LNCAP (cell line): ENCODE measurements around the gene SPRED3.

Experiments used
- TF ChIP-seq, protein P1 (sequence below): fragments of 450-650 bp; IDR thresholded peaks from 2 replicates; pipeline ENCODE4 v1.5.1; 2017; ENCODE audit warnings: mild to moderate bottlenecking

SPRED3 gene

DNA sequence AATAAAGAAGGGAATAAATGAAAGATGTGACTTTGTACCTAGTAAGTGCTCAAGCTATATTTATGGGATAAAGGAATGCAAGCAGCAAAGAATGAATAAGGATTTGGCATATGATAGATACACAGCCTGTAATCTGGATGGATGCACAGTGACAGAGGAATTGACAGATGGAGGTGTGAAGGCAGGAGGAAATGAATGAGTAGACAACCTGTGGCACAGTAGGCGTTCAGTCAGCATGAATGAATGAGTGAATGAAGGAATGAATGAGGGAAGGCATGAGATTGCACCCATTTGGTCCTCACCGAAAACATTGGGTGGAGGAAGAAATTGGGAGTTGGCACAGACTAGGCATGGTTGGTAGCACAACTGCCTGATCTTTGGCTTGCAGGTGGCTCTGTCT lies 18.9 kb upstream of the SPRED3 start:
- TF ChIP-seq, protein P1, sequence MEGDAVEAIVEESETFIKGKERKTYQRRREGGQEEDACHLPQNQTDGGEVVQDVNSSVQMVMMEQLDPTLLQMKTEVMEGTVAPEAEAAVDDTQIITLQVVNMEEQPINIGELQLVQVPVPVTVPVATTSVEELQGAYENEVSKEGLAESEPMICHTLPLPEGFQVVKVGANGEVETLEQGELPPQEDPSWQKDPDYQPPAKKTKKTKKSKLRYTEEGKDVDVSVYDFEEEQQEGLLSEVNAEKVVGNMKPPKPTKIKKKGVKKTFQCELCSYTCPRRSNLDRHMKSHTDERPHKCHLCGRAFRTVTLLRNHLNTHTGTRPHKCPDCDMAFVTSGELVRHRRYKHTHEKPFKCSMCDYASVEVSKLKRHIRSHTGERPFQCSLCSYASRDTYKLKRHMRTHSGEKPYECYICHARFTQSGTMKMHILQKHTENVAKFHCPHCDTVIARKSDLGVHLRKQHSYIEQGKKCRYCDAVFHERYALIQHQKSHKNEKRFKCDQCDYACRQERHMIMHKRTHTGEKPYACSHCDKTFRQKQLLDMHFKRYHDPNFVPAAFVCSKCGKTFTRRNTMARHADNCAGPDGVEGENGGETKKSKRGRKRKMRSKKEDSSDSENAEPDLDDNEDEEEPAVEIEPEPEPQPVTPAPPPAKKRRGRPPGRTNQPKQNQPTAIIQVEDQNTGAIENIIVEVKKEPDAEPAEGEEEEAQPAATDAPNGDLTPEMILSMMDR, result no peak

DNA sequence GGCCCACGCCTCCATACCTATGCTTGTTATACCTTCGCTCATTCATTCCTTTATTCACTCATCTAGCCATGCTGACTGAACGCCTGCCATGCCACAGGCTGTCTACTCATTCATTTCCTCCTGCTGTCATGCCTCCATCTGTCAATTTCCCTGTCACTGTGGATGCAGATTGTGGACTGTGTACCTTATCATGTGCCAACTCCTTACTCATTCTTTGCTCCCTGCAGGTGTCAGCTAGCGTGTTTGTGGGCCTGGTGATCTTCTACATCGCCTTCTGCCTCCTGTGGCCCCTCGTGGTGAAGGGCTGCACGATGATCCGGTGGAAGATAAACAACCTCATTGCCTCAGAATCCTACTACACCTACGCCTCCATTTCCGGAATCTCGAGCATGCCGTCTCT lies 18.2 kb upstream of the SPRED3 start:
- TF ChIP-seq, protein P1, result no peak

DNA sequence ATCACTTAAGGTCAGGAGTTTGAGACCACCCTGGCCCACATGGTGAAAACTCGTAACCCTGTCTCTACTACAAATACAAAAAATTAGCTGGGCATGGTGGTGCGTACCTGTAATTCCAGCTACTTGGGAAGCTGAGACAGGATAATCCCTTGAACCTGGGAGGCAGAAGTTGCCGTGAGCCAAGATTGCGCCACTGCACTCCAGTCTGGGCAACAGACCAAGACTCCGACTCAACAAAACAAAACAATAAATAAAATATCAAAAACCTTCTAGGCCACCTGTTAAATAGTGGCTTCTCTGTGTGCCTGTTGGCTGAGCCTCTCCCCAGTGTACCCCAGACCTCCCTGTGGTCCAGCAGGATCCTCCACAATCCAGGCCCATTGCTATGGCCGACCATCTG lies 17.4 kb upstream of the SPRED3 start:
- TF ChIP-seq, protein P1, result no peak

DNA sequence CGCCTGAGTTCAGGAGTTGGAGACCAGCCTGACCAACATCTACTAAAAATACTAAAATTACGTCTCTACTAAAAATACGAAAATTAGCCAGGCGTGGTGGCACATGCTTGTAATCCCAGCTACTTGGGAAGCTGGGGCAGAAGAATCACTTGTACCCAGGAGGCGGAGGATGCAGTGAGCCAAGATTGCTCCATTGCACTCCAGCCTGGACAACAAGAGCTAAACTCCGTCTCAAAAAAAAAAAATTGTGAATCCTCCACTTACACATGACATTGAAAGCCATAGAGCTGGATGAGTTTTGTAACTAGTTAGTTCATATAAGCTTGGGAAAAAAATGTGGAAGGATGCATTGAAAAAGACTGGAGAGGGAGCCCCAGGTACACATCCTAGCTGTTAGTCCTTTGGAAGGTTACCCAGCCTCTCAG lies 14.6 kb upstream of the SPRED3 start:
- TF ChIP-seq, protein P1, result no peak

DNA sequence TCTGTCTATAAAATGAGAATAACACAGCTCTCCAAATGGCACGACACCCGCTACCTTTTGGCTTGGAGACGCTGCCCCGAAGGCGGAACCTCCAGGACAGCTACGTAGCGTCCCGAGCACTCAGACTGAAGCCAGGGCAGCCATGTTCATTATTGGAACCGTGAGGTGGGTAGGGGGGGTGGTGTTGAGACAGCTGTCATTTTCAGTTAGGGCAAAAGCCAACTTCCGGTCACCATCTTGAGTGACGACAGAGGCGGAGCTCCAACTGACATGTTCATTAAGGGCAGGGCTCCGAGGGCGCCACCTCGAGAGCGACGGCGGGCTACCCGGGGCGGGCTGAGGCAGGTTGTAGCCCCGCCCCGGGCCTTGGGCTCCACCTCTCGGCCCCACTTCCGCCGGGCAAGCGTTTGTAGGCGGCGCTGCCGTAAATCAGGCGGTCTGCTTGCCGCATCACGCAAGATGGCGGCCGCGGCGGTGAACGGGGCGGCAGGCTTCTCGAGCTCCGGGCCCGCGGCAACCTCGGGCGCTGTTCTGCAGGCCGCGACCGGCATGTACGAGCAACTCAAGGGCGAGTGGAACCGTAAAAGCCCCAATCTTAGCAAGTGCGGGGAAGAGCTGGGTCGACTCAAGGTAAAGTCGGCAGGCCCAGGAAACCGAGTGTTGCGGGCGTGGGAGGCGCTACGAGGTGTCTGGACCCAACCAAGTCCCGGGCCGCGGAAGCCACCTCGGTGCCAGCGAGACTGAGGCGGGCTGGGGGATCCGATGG lies 14.0 kb upstream of the SPRED3 start, which contains the start of gene PSMD8:
Gene PSMD8, plus strand, starts transcription at position 240 of the 766 bp plus-strand sequence. Its CDS starts 31 bp downstream, at position 271.
- TF ChIP-seq, protein P1, result no peak

DNA sequence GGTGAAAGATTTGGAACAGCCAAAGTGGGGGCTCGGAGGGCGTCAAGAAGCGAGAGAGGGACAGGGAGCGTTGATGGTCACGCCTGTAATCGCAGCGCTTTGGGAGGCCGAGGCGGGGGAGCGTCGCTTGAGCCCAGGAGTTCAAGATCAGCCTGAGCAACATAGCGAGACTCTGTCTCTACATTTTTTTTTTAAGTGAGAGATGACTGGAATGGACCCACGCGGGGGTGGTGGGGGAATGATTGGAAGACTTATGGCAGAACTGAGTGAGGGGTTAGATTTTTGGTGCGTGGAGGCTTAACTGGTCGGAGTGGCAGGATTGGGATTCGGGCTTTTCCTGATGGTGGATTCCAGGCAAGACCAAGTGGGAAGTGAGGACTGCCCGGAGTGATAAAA lies 13.4 kb upstream of the SPRED3 start:
- TF ChIP-seq, protein P1, result no peak

DNA sequence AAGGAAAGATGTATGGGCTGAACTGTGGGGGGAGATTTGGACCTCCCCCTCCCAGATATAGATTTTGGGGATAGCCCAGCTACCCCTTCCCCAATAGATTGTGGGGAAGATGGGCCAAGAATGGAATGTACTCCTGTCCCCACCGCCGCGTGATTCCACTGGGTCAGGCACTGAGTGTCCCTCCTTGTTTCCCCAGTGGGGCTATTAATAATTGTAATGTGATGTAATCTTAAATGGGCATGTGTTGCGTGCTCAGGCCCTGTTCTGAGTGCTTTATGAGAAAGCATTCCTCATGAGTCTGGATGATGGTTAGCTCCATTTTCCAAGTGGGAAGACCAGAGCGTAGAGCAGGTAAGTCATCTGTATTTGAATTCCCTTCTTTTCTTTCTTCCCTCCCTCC lies 12.7 kb upstream of the SPRED3 start:
- TF ChIP-seq, protein P1, result no peak
